GM10847 (cell line): ENCODE measurements around the gene KCTD6.

Experiments used
- POLR2A ChIP-seq: IDR thresholded peaks from 2 replicates; pipeline ENCODE4 v1.6.1; 2011; ENCODE audit not compliant: insufficient read length; ENCODE audit errors: extremely low read depth

The KCTD6 gene

GRCh38 chr3:58478781-58479180, 13.1 kb upstream of the KCTD6 start:
- TF ChIP-seq POLR2A, result no peak

GRCh38 chr3:58480309-58480708, 11.6 kb upstream of the KCTD6 start:
- no peak for TF ChIP-seq POLR2A

GRCh38 chr3:58482917-58483636, 8.8 kb upstream of the KCTD6 start:
- no peak for TF ChIP-seq POLR2A

GRCh38 chr3:58484045-58484721, 7.7 kb upstream of the KCTD6 start:
- no peak for TF ChIP-seq POLR2A

GRCh38 chr3:58484722-58485069, 7.2 kb upstream of the KCTD6 start:
- no peak for TF ChIP-seq POLR2A

GRCh38 chr3:58485801-58486435, 6.0 kb upstream of the KCTD6 start:
- no peak for TF ChIP-seq POLR2A

- TF ChIP-seq POLR2A, result no peak
Measured at GRCh38 chr3:58487140-58487886, 4.6 kb upstream of the KCTD6 start.

GRCh38 chr3:58488967-58489366, 2.9 kb upstream of the KCTD6 start:
- TF ChIP-seq POLR2A, result no peak

GRCh38 chr3:58490860-58491501, 915 bp upstream of the KCTD6 start:
- TF ChIP-seq POLR2A, result no peak

- no peak for TF ChIP-seq POLR2A
Measured at GRCh38 chr3:58492494-58492905, 604 bp downstream of the KCTD6 start.

- no peak for TF ChIP-seq POLR2A
Measured at GRCh38 chr3:58494107-58494506, 2.2 kb downstream of the KCTD6 start.

GRCh38 chr3:58495101-58495500, 3.2 kb downstream of the KCTD6 start:
- no peak for TF ChIP-seq POLR2A

- TF ChIP-seq POLR2A, result no peak
Measured at GRCh38 chr3:58496206-58496857, 4.4 kb downstream of the KCTD6 start.

- TF ChIP-seq POLR2A, result no peak
Measured at GRCh38 chr3:58497097-58497496, 5.2 kb downstream of the KCTD6 start.

GRCh38 chr3:58502872-58503271, 11.0 kb downstream of the KCTD6 start:
- no peak for TF ChIP-seq POLR2A
